Lower leg skin (tissue), 4 donors: ENCODE results near the gene SRL. TPM values are rescaled to one million over a fixed set of nuclear protein-coding genes. Genes with fewer than 3 reads are reported as not detected.
A peak's percentile ranks its signal among the peaks of the same experiment; 100 is the strongest.

ENCODE experiments used
- DNase-seq, 2 donors: peaks; one replicate each; pipeline ENCODE4 v3.0.0-alpha.2; 2019; ENCODE audit warnings: low spot score in 2 of 2
- H3K4me3 ChIP-seq: fragments of 200-600 bp; sonication (generic); 2 replicates; pipeline ENCODE4 v1.5.1; 2017; ENCODE audit warnings: mild to moderate bottlenecking, low read depth; ENCODE audit not compliant: poor library complexity, severe bottlenecking
- POLR2A ChIP-seq, 2 donors: fragments of 450-650 bp; IDR thresholded peaks; one replicate each; pipeline ENCODE4 v1.6.1; 2016 to 2017; ENCODE audit warnings: antibody characterized with exemption in 2 of 2, mild to moderate bottlenecking in 1 of 2, moderate library complexity in 1 of 2
- WGBS, 2 donors: methylation state at CpG; one replicate each; pipeline ENCODE4 v1.1.5; 2018; 5-methylcytosine and 5-hydroxymethylcytosine counted together
- intact Hi-C: fragments of 100-400 bp; cut with DNase I; formaldehyde crosslinking; loops from one replicate; pipeline ENCODE4 v1.15.0; 2023; ENCODE audit warnings: low total_unique reads
- total RNA-seq, 4 donors: library from RNA; depleted of rRNA; stranded (reverse); fragments of >200 nt; gene quantifications; one replicate each; pipeline ENCODE4 v1.1.0, GENCODE V29; 2016
- TF ChIP-seq, protein P1 (sequence below), 3 donors: fragments of 450-650 bp; IDR thresholded peaks; one replicate each; pipeline ENCODE4 v1.5.1; 2016; ENCODE audit warnings: antibody characterized with exemption in 3 of 3, mild to moderate bottlenecking in 3 of 3, moderate library complexity in 2 of 3

The SRL gene
- total RNA-seq, 4 donors from 2014 or later: 0.04 to 1.0 (median 0.55) TPM

DNA sequence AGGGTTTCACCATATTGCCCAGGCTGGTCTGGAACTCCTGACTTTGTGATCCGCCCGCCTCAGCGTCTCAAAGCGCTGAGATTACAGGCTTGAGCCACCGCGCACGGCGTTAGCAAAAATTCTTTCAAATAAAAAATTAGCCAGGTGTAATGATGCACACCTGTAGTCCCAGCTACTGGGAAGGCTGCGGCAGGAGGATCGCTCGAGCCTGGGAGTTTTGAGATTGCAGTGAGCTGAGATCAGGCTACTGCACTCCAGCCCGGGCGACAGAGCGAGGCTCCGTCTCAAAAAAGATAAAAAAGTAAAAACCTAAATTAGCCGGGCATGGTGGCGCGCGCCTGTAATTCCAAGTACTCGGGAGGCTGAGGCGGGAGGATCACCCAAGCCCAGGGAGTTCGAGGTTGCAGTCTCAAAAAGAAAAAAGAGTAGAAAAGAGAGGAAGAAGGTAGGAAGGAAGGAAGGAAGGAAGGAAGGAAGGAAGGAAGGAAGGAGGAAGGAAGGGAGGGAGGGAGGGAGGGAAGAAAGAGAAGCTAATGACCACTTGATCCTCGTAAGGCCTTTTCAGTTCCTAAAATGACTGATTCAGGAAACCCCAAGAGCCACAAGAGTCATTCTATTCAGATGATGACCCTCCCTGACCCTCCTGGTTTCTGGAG lies 59.2 kb downstream of the SRL start:
- DNase-seq: no peak
- 89 to 91% methylated on average over 23 of the region's 23 CpGs for WGBS, 2 donors
- intact Hi-C loops: no loop called here
- H3K4me3 ChIP-seq: no peak overlapping the region
- TF ChIP-seq, protein P1, sequence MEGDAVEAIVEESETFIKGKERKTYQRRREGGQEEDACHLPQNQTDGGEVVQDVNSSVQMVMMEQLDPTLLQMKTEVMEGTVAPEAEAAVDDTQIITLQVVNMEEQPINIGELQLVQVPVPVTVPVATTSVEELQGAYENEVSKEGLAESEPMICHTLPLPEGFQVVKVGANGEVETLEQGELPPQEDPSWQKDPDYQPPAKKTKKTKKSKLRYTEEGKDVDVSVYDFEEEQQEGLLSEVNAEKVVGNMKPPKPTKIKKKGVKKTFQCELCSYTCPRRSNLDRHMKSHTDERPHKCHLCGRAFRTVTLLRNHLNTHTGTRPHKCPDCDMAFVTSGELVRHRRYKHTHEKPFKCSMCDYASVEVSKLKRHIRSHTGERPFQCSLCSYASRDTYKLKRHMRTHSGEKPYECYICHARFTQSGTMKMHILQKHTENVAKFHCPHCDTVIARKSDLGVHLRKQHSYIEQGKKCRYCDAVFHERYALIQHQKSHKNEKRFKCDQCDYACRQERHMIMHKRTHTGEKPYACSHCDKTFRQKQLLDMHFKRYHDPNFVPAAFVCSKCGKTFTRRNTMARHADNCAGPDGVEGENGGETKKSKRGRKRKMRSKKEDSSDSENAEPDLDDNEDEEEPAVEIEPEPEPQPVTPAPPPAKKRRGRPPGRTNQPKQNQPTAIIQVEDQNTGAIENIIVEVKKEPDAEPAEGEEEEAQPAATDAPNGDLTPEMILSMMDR (IDR thresholded peaks at IDR 0.05): no peak
- TF ChIP-seq POLR2A (IDR thresholded peaks at IDR 0.05): no peak

DNA sequence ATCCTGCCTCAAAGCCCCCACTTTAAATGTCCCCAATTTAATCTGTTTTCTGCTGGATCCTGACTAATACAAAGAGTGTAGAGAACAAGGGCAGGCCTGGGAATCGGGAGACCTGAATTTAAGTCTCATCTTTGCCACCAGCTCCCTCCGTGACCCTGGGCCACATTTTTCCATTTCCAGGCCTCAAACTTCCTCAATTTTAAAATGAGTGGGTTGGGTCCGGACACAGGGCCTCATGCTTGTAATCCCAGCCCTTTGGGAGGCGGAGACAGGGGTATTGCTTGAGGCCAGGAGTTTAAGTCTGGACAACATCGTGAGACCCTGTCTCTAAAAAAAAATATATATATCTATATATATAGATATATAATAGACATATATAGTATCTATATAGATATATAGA lies 61.4 kb downstream of the SRL start:
- TF ChIP-seq, protein P1 (IDR thresholded peaks at IDR 0.05): no peak
- no peak for TF ChIP-seq POLR2A (IDR thresholded peaks at IDR 0.05)
- no peak overlapping the region for H3K4me3 ChIP-seq
- intact Hi-C loops: no loop called here
- DNase-seq: no peak
- WGBS, 2 donors: 67 to 72% methylated on average over 5 of the region's 5 CpGs

DNA sequence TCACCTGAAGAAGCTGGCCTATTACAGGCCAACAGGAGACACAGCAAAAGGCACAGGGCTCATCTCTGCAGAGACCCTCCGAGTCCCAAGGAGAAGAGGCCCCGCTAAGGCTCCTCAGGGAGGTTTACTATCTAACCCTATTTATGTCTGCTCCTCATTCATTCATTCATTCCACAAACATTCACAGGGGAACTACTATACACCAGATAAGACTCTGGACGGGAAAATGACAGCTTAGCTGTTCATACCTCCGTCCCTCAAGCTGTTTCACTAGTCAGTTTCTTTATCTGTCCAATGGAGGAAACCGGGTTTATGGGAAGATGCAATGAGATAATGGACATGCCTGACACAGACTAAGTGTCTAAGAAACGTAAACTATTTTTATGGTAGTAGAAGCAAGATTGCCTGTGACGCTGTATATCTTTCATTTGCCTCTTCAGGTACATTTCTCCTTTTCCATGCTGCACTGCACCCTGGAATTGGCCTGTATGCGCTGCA lies 62.1 kb downstream of the SRL start:
- no peak overlapping the region for H3K4me3 ChIP-seq
- TF ChIP-seq, protein P1 (IDR thresholded peaks at IDR 0.05): no peak
- no peak for TF ChIP-seq POLR2A (IDR thresholded peaks at IDR 0.05)
- 74 to 78% methylated on average over 8 of the region's 8 CpGs for WGBS, 2 donors
- no peak for DNase-seq
- intact Hi-C loops: no loop called here

DNA sequence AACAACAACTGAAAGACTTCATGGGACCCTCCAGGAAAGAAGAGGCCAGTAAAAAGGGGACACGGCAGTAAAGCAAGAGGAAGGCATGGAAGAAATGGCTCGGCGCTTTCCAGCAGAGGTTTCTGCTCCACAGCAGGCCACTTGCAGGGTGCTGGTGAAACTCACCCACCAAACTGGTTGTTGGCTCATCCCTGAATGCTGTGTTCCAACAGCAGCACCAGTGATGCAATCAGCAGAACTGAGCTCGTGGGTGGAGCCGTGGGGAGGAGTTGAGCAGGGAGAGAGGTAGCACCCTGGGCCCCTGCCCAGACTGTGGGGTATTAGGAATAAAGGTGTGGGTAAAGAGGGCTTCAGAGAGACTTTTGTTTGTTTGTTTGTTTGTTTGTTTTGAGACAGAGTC lies 62.9 kb downstream of the SRL start:
- WGBS, 2 donors: 46 to 47% methylated on average over 5 of the region's 5 CpGs
- intact Hi-C loops: no loop called here
- no peak for TF ChIP-seq POLR2A (IDR thresholded peaks at IDR 0.05)
- TF ChIP-seq, protein P1 (IDR thresholded peaks at IDR 0.05): no peak
- DNase-seq: peak; percentile 71 to 93
- H3K4me3 ChIP-seq: no peak overlapping the region

DNA sequence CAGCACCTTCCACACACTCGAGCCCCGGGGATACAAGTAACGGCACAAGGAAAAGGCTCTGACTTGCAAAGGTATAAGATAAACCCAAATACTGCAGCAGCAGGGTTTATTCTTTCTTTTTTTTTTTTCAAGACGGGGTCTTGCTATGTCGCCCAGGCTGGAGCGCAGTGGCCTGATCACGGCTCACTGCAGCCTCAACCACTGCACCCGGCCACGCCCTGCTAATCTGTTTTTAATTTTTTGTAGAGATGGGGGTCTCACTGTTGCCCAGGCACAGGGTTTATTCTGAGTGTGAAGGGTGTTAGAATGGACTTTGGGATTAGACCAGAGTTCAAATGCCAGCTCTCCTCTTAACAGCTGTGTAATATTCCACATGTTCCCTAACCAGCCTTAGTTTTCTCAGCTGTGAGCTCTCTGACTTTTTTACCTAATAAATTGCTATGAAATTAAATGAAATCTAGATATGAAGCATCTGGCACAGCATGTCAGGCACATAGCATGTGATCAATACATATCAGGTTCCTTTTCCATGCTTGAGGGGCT lies 63.3 kb downstream of the SRL start:
- H3K4me3 ChIP-seq: no peak overlapping the region
- intact Hi-C loops: no loop called here
- no peak for DNase-seq
- no peak for TF ChIP-seq POLR2A (IDR thresholded peaks at IDR 0.05)
- TF ChIP-seq, protein P1 (IDR thresholded peaks at IDR 0.05): no peak
- 92 to 94% methylated on average over 9 of the region's 9 CpGs for WGBS, 2 donors
